HG02588 (cell line): ENCODE data around the gene C1QL4.
"Not testable (repeated sequence)": the region's sequence is repeated elsewhere in the genome, so short reads cannot be mapped to it uniquely, and the experiment has no call there.

Experiments
- ATAC-seq: cut with Tn5 transposase; IDR thresholded peaks from one replicate; pipeline ENCODE4 v1.9.1; 2021; ENCODE audit warnings: mild to moderate bottlenecking, moderate library complexity; ENCODE audit not compliant: unreplicated experiment

The C1QL4 gene

DNA sequence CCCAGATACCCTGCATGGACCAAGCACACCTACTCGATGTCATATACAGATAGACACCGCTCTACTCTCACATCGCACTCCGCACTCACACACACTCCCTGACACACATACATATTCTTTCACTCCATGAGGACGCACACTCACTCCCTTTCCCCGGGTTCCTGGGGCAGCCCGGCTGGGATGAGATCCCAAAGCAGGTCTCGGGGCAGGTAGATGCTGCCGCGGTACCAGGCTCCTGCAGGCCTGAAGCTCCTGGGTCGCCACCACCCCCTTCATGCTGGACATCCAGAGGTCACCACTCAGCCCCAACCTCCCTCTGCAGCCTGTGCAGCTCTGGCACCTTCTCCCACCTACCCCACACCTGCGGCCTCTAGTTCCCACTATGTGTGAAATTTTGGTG is 2.3 kb downstream of the C1QL4 start:
- ATAC-seq = no peak

DNA sequence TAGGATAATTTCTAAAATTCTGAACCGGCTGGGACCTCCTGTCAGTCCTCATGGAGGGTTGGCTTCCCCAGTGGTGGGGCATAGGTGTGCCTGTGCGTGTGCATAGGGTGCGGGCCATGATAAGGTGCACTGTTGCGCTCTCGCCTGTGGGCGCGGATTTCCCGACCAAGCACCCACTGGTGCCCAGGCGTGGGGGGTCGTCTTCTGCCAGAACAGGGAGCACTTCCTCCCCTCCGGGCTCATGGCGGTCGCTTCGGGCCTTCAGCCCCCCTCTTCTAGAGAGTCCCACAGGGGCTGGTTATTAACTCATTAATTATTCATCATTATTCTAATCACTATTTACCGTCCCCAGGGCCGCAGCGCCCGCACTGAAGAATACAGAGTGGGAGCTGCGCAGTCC is 2.8 kb downstream of the C1QL4 start:
- ATAC-seq = no peak

DNA sequence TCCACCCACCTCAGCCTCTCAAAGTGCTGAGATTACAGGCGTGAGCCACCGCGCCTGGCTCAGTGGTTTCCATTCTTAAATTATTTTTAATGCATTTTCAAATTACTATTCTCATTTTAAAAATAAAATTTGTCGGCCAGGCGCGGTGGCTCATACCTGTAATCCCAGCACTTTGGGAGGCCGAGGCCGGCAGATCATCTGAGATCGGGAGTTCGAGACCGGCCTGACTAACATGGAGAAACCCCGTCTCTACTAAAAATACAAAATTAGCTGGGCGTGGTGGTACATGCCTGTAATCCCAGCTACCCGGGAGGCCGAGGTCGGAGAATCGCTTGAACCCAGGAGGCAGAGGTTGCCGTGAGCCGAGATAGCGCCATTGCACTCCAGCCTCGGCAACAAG is 3.2 kb downstream of the C1QL4 start:
- ATAC-seq = not testable (repeated sequence)

DNA sequence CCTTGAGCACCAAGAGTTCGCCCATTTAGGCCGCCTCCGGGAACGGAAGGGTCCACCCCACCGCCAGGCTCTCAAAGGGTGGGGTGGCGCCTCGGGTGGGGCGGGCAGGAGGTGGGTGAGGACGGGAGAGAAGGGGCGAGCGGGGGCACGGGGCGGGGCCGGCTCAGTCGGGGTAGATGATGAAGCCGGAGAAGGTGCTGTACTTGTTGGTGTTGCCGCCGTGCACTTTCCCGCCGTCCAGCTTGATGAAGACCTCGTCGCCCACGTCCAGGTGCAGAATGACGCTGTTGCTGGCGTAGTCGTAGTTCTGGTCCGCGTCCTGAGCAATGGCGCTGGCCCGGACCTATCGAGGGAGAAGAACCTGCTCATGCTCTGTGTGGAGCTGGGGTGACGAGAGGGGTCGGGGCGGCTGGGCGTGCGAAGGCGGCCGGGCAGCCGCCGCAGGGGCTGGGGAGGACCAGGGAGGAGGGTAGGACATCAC is 4.1 kb downstream of the C1QL4 start:
- ATAC-seq = no peak

DNA sequence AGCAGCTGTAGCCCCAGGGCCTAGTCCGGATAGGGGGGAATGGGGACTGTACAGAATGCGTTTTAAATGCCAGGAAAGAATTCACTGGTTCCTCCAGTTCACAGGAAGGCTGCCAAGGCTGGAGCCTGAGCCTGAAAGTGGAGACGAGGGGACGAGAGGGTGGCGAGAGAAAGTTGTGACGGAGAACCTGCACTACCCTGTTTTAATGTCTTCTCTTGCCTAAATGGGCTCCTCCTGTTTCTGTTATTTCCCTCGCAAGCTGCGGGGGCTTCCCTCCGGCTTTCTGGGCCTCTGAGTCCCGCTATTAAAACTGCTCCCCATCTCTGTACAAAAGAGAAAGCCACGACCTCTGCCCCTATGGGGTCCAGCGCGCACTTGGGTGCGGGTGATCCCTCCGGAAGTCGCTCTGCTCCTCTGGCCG is 4.5 kb downstream of the C1QL4 start:
- no peak for ATAC-seq

DNA sequence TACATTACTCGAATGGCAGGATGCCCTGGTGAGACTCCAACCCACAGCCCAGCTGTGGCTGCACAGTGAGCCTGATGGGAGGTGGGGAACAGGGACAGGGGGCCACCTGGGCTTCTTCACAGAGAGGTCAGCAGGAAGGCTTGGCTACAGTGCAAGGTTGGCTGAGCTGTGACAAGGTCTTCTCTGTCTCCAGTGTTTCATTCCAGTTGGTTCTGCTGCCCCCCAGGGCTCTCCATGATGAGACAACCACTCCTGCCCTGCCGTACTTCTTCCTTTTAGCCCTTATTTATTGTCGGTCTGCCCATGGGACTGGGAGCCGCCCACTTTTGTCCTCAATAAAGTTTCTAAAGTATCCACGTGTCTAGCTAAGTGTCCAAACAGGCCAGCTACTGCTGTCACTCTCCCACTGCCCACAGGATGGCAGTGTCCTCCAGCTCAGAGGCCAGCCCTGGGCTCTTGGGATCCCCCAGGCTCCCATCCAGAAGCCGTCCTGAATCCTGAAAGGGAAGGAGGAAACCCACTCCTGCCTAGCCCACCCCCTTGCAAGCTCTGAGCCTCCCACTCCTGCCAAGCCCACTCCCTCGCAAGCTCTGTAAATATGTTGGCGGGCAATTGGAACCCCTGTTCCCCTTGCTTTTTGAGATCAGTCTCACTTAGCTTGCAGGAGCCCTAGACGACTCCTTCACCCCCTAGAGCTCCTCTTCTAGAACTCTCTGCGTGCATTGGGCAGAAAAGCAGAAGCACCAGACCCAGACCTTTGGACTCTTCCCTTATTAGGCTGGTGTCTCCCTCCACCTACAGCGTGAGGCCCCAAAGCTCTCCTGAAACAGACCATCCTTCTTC is 5.4 kb downstream of the C1QL4 start:
- no peak for ATAC-seq

DNA sequence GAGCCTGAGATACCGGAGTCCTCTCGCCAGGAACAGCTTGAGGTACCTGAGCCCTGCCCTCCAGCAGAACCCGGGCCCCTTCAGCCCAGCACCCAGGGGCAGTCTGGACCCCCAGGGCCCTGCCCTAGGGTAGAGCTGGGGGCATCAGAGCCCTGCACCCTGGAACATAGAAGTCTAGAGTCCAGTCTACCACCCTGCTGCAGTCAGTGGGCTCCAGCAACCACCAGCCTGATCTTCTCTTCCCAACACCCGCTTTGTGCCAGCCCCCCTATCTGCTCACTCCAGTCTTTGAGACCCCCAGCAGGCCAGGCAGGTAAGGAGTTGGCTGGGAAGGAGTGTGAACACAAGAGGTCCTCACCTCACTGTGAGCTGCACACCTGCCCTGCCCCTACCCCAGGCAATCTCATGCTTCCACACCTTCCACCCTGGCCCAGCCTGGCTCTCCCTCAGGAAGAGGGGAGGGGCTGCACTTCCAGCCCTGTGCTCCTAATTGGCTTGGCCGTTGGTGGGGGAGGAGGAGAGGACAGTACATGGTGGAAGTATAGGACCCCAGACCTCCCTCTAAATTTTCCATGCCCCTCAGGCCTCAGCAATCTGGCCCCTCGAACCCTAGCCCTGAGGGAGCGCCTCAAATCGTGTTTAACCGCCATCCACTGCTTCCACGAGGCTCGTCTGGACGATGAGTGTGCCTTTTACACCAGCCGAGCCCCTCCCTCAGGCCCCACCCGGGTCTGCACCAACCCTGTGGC is 6.2 kb downstream of the C1QL4 start:
- no peak for ATAC-seq

DNA sequence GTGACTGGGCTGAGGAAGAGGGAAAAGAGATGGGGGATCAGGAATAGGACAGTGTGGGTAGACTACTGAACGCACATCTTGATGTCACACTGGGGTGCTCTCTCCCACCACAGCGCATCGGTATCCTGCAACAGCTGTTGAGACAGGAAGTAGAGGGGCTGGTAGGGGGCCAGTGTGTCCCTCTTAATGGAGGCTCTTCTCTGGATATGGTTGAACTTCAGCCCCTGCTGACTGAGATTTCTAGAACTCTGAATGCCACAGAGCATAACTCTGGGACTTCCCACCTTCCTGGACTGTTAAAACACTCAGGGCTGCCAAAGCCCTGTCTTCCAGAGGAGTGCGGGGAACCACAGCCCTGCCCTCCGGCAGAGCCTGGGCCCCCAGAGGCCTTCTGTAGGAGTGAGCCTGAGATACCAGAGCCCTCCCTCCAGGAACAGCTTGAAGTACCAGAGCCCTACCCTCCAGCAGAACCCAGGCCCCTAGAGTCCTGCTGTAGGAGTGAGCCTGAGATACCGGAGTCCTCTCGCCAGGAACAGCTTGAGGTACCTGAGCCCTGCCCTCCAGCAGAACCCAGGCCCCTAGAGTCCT is 6.9 kb downstream of the C1QL4 start:
- ATAC-seq = no peak

DNA sequence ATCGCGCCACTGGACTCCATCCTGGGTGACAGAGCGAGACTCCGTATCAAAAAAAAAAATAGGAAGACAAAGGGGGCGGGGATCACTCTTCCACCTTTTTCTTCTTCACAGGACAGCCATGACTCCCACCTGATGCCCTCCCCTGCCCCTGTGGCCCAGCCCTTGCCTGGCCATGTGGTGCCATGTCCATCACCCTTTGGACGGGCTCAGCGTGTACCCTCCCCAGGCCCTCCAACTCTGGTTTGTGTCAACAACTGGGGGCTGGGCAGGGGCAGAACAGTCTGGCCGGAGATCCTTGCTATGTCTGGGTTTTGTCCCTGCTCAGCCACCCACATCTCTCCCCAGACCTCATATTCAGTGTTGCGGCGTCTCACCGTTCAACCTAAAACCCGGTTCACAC is 8.2 kb downstream of the C1QL4 start:
- ATAC-seq = no peak

DNA sequence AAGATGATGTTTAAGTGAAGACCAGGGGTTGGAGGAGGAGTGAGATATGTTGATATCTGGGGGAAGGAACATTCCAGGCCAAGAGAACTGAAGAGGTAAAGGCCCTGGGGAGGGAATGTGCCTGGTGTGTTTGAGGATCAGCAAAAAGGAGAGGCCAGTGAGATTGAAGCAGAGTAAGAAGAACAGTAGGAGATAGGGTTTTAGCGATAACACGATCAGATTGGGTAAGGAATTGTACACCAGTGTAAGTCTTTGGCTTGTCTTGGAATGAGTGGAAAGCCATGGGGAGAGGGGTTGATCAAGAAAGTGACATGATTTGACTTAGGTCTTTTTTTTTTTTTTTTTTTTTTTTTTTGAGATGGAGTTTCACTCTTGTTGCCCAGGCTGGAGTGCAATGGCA is 9.1 kb downstream of the C1QL4 start:
- no peak for ATAC-seq

DNA sequence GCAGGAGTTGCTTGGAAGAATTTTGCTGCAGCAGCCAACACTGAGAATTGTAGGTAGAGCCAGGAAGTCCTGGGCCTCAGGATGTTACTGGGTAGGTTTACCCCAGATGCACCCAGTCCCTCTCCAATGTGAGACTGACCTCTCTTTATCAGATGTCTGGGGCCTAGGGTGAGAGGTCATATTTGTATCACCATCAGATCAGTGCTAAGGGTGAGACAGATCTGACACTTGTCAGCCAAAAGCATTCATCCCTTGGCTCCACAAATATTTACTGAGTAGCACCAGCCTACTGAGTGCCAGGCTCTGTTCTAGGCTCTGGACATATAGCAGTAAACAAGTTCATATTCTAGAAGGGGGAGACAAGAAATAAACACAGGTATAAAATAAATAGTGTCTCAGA is 9.6 kb downstream of the C1QL4 start:
- ATAC-seq = no peak

DNA sequence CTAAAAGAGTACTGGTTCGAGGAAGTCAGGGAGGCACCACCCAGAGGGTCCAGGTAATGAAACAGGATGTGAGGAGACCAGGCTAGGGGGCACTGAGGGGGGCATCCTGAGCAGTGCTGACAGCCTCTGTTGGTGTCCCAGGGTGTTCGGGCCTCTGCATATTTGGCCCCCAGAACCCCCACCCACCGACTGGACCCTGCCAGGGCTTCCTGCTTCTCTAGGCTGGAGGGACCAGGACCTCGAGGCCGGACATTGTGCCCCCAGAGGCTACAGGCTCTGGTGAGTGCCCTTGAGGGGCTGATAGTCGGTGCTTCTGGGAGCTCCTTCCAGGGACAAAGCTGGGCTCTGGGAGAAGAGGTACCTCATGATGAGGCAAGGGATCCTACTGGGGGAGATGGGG is 11.4 kb downstream of the C1QL4 start:
- no peak for ATAC-seq

DNA sequence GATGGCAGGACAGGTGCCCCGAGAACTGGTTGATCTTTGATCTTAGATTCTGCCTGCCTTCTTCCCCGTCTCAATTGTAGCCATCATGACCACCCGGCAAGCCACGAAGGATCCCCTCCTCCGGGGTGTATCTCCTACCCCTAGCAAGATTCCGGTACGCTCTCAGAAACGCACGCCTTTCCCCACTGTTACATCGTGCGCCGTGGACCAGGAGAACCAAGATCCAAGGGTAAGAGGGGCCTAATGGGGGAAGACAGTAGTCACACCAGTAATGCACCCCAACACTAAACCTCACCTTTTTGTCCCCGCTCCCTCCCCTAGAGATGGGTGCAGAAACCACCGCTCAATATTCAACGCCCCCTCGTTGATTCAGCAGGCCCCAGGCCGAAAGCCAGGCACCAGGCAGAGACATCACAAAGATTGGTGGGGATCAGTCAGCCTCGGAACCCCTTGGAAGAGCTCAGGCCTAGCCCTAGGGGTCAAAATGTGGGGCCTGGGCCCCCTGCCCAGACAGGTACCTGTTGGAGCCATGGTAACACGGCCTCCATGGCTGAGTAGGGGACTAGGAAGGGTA is 13.4 kb downstream of the C1QL4 start:
- no peak for ATAC-seq

DNA sequence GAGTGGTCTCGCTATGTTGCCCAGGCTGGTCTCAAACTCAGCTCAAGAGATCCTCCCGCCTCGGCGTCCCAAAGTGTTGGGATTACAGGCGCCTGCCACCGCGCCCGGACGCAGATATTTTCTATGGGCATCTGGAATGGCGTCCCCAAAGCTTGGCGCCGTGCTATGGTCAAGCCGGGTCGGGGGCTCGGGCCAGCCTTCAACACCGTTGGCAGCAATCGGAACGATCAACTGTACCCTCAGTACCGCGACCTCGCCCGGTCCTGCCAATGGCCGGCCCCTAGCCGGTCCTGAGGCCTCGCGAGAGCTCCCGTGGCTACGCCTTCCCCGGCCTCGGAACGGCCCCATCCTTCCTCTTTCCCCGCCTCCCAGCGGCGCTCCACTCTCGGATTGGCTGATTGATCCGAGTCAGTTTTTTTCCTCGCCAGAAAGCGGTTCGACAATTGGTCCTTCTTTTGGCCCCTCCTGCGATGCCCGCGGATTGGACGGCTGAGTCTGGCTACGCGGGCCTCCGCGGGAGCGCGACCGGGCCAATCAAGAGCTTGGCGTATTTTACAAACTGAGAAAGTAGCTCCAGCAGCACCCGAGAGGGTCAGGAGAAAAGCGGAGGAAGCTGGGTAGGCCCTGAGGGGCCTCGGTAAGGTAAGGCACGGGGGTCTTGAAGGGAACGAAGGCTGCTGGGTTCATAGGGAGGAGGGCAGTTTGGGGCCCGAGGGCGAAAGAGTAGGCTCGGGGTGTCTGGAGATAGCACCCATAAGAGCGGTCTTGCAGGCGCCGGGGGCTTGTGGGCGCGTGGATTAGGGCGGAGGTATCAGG is 14.1 kb downstream of the C1QL4 start, which contains the start of gene TROAP:
TSS of gene TROAP (plus strand) at position 548 of the 816 bp plus-strand sequence. CDS start 354 bp downstream, outside the sequence.
- ATAC-seq = peak; percentile 97

DNA sequence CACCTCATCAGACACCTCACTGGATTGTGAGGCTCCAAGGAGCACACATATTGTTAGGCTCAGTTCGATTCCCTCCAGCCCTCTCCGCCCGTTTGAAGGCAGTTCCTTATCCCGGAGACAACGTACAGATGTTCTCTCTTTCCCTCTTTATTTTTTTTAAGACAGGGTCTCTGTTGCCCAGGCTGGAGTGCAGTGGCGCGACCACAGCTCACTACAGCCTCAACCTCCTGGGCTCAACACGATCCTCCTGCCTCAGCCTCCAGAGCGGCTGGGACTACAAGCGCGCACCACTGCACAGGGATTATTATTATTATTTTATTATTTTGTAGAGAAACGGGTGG is 14.7 kb downstream of the C1QL4 start:
- no peak for ATAC-seq

DNA sequence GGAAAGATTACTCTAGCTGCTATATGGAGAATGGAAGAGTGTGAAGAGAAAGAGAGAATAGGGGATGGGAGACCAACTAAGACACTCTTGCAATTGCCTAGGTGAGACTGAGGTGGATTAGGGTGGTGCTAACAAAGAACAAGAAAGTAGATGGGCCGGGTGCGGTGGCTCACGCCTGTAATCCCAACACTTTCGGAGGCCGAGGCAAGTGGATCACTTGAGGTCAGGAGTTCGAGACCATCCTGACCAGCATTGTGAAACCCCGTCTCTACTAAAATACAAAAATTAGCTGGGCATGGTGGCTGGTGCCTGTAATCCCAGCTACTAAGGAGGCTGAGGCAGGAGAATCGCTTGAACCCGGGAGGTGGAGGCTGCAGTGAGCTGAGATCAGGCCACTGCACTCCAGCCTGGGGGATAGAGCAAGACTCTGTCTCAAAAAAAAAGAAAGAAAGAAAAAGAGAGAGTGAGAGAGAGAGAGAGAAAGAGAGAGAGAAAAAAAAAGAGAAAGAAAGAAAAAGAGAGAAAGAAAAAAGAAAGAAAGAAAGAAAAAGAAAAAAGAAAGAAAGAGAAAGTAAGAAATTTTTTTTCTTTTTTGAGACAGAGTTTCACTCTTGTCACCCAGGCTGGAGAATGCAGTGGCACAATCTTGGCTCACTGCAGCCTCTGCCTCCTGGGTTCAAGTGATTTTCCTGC is 16.4 kb downstream of the C1QL4 start:
- not testable (repeated sequence) for ATAC-seq

DNA sequence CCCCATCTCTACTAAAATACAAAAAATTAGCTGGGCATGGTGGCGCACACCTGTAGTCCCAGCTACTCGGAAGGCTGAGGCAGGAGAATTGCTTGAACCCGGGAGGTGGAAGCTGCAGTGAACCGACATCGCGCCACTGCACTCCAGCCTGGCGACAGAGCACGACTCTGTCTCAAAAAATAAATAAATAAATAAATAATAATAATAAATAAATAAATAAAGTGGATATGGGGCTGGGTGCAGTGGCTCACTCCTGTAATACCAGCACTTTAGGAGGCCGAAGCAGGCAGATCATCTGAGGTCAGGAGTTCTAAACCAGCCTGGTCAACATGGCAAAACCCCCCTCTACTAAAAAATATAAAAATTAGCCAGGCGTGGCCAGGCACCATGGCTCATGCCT is 19.9 kb downstream of the C1QL4 start:
- not testable (repeated sequence) for ATAC-seq

DNA sequence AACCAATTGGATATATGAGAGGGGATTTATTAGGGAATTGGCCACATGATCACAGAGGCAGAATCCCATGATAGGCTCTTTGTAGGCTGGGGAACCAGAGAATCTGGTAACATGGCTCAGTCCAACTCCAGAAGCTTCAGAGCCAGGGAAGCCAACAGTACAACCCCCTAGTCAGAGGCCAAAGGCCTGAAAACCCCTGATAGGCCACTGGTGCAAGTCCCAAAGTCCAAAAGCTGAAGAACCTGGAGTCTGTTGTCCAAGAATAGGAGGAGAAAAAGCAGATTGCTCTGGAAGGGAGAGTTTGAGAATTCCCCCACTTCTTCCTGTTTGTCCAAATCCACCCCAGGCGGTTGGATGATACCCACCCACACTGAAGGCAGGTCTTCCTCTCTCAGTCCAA is 22.2 kb downstream of the C1QL4 start:
- no peak for ATAC-seq

DNA sequence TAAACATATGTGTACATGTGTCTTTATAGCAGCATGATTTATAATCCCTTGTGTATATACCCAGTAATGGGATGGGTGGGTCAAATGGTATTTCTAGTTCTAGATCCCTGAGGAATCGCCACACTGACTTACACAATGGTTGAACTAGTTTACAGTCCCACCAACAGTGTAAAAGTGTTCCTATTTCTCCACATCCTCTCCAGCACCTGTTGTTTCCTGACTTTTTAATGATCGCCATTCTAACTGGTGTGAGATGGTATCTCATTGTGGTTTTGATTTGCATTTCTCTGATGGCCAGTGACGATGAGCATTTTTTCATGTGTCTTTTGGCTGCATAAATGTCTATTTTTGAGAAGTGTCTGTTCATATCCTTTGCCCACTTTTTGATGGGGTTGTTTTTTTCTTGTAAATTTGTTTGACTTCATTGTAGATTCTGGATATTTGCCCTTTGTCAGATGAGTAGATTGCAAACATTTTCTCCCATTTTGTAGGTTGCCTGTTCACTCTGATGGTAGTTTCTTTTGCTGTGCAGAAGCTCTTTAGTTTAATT is 26.5 kb downstream of the C1QL4 start:
- ATAC-seq = not testable (repeated sequence)

DNA sequence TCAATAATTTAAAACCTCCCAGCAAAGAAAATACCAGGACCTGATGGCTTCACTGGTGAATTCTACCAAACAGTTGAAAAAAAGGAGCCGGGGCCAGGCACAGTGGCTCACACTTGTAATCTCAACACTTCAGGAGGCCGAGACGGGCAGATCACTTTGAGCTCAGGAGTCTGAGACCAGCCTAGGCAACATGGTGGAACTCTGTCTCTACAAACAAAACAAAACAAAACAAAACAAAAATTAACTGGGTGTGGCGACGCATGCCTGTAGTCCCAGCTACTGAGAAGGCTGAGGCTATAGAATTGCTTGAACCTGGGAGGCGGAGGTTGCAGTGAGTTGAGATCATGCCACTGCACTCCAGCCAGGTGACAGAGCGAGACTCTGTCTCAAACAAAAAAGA is 27.6 kb downstream of the C1QL4 start:
- ATAC-seq = no peak
